ENCODE data around the gene CCDC85A.

The CCDC85A gene

DNA sequence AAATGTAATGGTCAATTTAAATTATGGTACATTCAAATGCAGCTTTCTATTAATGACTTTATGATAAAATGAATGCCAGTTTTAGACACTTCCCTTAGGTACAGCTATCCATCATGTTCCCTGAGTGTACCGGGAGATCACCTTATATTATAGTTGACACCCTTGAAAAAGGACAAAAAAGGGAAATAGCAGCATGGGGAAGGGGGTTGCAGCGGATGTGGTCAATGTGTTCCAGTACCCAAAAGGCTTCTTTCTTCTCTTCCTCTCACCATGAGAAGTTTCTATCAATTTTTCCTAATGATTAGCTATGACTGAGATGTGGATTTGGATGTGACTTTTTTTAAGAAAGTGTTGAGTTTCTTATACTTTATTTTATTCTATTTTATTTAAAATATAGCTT, 154.4 kb downstream of the CCDC85A start:
- Histone ChIP-seq H3K4me3 (ENCODE audit: low read length, poor library complexity, severe bottlenecking) (no peak overlapping the region), H3K9me2 (replicated peaks; ENCODE audit: low read depth, low read length) (0 out of 2 replicates have a peak, but pooled peaks cover 5% of the 10 kb centered on the region), H3K79me2 (ENCODE audit: insufficient read depth, low read length) (no peaks in the 10 kb centered on the region), H2AFZ (ENCODE audit: low read length) (no peak overlapping the region), H4K20me1 (ENCODE audit: insufficient read depth, low read length, poor library complexity, severe bottlenecking) (no peaks in the 10 kb centered on the region), H3K9ac (ENCODE audit: low read depth, low read length, poor library complexity, severe bottlenecking) (no peak overlapping the region), H3K4me1 (ENCODE audit: insufficient read depth, low read length, poor library complexity, severe bottlenecking) (no peaks in the 10 kb centered on the region), H3K36me3 (ENCODE audit: insufficient read depth, low read length) (no peaks in the 10 kb centered on the region), H3K4me2 (ENCODE audit: low read depth, low read length, poor library complexity, severe bottlenecking) (no peak overlapping the region), H3F3A (ENCODE audit: low read depth) (no peaks in the 10 kb centered on the region), H3K27me3 (ENCODE audit: insufficient read depth, low read length, poor library complexity, severe bottlenecking) (no peaks in the 10 kb centered on the region), H3K9me3 (ENCODE audit: insufficient read depth, low read depth, low read length) (no peaks in the 10 kb centered on the region)
- TF ChIP-seq, protein P1, sequence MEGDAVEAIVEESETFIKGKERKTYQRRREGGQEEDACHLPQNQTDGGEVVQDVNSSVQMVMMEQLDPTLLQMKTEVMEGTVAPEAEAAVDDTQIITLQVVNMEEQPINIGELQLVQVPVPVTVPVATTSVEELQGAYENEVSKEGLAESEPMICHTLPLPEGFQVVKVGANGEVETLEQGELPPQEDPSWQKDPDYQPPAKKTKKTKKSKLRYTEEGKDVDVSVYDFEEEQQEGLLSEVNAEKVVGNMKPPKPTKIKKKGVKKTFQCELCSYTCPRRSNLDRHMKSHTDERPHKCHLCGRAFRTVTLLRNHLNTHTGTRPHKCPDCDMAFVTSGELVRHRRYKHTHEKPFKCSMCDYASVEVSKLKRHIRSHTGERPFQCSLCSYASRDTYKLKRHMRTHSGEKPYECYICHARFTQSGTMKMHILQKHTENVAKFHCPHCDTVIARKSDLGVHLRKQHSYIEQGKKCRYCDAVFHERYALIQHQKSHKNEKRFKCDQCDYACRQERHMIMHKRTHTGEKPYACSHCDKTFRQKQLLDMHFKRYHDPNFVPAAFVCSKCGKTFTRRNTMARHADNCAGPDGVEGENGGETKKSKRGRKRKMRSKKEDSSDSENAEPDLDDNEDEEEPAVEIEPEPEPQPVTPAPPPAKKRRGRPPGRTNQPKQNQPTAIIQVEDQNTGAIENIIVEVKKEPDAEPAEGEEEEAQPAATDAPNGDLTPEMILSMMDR (conservative IDR thresholded peaks at IDR 0.05; ENCODE audit: low read length) = no peak

DNA sequence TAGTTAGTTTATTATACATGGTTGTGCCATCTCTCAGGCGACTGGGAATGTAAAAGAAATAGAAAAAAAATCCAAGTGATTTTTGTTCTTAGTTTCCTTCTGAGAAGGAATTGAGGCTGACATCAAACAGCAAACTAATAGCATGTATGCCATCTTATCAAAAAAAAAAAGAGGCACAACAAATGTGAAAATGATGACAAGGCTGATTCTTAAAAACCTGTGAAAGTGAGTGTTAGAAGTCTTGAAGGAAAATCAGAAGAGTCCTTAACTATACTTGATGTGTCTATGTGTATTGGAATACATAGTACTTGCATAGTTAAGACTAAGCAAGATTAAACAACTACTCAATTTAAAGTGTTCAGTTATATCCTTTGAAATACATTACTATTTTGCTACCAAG, 161.0 kb downstream of the CCDC85A start:
- H3K4me3 ChIP-seq (ENCODE audit: low read length, poor library complexity, severe bottlenecking) = no peak overlapping the region
- H3F3A ChIP-seq (ENCODE audit: low read depth) = no peaks in the 10 kb centered on the region
- 0 out of 2 replicates have a peak, but pooled peaks cover 5% of the 10 kb centered on the region for H3K9me2 ChIP-seq (replicated peaks; ENCODE audit: low read depth, low read length)
- H3K9me3 ChIP-seq (ENCODE audit: insufficient read depth, low read depth, low read length) = no peaks in the 10 kb centered on the region
- H3K9ac ChIP-seq (ENCODE audit: low read depth, low read length, poor library complexity, severe bottlenecking) = no peak overlapping the region
- no peaks in the 10 kb centered on the region for H4K20me1 ChIP-seq (ENCODE audit: insufficient read depth, low read length, poor library complexity, severe bottlenecking)
- H3K36me3 ChIP-seq (ENCODE audit: insufficient read depth, low read length) = no peaks in the 10 kb centered on the region
- no peak overlapping the region for H3K4me2 ChIP-seq (ENCODE audit: low read depth, low read length, poor library complexity, severe bottlenecking)
- no peaks in the 10 kb centered on the region for H3K4me1 ChIP-seq (ENCODE audit: insufficient read depth, low read length, poor library complexity, severe bottlenecking)
- H3K79me2 ChIP-seq (ENCODE audit: insufficient read depth, low read length) = no peaks in the 10 kb centered on the region
- TF ChIP-seq, protein P1 (conservative IDR thresholded peaks at IDR 0.05; ENCODE audit: low read length) = no peak
- TF ChIP-seq EZH2phosphoT487 (IDR thresholded peaks at IDR 0.05; ENCODE audit: borderline replicate concordance) = no peak
- H2AFZ ChIP-seq (ENCODE audit: low read length) = no peak overlapping the region
- H3K27me3 ChIP-seq (ENCODE audit: insufficient read depth, low read length, poor library complexity, severe bottlenecking) = no peaks in the 10 kb centered on the region

DNA sequence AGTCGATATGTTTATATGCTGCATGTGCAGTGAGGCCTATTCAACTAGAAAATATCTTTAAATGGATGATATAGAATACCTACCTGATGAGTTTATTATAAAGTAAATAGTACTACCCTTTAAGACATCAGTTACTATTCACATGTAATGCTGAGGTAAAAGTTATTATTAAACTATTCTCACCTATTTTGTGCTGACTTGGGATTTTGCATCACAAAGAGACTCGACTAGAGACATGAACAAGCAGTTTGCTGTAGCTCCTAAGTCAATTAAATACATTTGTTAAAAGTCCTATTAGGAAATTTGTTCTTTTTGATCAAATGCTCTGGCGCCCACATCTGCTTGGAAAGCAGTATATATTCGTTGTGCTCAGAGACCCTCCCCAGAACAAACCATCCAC, 164.1 kb downstream of the CCDC85A start:
- Histone ChIP-seq H3F3A (ENCODE audit: low read depth) (no peaks in the 10 kb centered on the region), H3K79me2 (ENCODE audit: insufficient read depth, low read length) (no peaks in the 10 kb centered on the region), H3K4me1 (ENCODE audit: insufficient read depth, low read length, poor library complexity, severe bottlenecking) (no peaks in the 10 kb centered on the region), H4K20me1 (ENCODE audit: insufficient read depth, low read length, poor library complexity, severe bottlenecking) (no peaks in the 10 kb centered on the region), H2AFZ (ENCODE audit: low read length) (no peak overlapping the region), H3K9ac (ENCODE audit: low read depth, low read length, poor library complexity, severe bottlenecking) (no peak overlapping the region), H3K27me3 (ENCODE audit: insufficient read depth, low read length, poor library complexity, severe bottlenecking) (no peaks in the 10 kb centered on the region), H3K9me3 (ENCODE audit: insufficient read depth, low read depth, low read length) (no peaks in the 10 kb centered on the region), H3K9me2 (replicated peaks; ENCODE audit: low read depth, low read length) (no peaks in the 10 kb centered on the region), H3K4me3 (ENCODE audit: low read length, poor library complexity, severe bottlenecking) (no peak overlapping the region), H3K36me3 (ENCODE audit: insufficient read depth, low read length) (no peaks in the 10 kb centered on the region), H3K4me2 (ENCODE audit: low read depth, low read length, poor library complexity, severe bottlenecking) (no peak overlapping the region)
- TF ChIP-seq EZH2phosphoT487 (IDR thresholded peaks at IDR 0.05; ENCODE audit: borderline replicate concordance) = no peak
- TF ChIP-seq, protein P1 (conservative IDR thresholded peaks at IDR 0.05; ENCODE audit: low read length) = no peak
